ENCODE results near the gene TAMALIN. TPM values are rescaled to one million over a fixed set of nuclear protein-coding genes. Genes with fewer than 3 reads are reported as not detected.

TAMALIN gene
- total and polyA plus RNA-seq, 2 donors from 2014 or later, result 22.3 to 52.3 TPM

DNA sequence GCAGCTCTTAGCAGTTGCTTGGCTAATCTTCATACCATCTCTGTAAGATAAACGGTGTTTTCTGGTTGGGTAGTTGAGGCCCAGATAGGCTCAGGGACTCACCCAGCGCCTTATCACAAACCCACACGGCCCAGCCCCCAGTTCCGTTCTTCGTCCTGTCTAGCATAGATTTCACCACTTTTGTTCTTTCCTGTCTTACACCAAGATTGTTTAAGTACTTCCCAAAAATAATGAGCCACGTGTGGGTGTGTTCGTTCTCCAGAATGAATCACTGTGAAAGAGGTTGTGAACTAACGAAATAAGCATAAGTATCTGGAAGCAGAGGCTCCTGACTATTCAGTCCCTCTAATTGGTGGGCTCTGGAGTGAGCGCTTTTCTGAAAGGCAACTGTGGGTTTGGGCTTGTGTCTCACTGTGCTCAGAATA, 33.9 kb upstream of the TAMALIN start:
- intact Hi-C loops (cut with DNase I), result no loop called here
- TF ChIP-seq, protein P1, sequence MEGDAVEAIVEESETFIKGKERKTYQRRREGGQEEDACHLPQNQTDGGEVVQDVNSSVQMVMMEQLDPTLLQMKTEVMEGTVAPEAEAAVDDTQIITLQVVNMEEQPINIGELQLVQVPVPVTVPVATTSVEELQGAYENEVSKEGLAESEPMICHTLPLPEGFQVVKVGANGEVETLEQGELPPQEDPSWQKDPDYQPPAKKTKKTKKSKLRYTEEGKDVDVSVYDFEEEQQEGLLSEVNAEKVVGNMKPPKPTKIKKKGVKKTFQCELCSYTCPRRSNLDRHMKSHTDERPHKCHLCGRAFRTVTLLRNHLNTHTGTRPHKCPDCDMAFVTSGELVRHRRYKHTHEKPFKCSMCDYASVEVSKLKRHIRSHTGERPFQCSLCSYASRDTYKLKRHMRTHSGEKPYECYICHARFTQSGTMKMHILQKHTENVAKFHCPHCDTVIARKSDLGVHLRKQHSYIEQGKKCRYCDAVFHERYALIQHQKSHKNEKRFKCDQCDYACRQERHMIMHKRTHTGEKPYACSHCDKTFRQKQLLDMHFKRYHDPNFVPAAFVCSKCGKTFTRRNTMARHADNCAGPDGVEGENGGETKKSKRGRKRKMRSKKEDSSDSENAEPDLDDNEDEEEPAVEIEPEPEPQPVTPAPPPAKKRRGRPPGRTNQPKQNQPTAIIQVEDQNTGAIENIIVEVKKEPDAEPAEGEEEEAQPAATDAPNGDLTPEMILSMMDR (IDR thresholded peaks at IDR 0.05; ENCODE audit: borderline replicate concordance, extremely low read depth, insufficient read depth), result no peak
- H3K9me3 ChIP-seq (ENCODE audit: control insufficient read depth in 2 of 3, insufficient read depth in 1 of 3, low read length in 3 of 3), result no peaks in the 10 kb centered on the region
- peak overlapping the region in 1 of 3 donors; percentile 49 for H3K9ac ChIP-seq (ENCODE audit: low read length in 3 of 3)
- DNase-seq (peak in 1 of 5 donors; percentile 66), FAIRE-seq (no peak)
- peak overlapping the region in 1 of 3 donors; percentile 40 for H3K4me3 ChIP-seq (ENCODE audit: low read length in 3 of 3)
- H3K27ac ChIP-seq (ENCODE audit: low read depth in 2 of 2, low read length in 2 of 2), result peak overlapping the region; percentile 78 to 82
- H3K36me3 ChIP-seq (ENCODE audit: control insufficient read depth in 2 of 3, insufficient read depth in 3 of 3, low read length in 3 of 3), result peaks cover 0 to 6% (median 2%) of the 10 kb centered on the region in 3 donors
- peaks cover 13 to 76% (median 56%) of the 10 kb centered on the region in 3 donors for H3K4me1 ChIP-seq (ENCODE audit: control insufficient read depth in 2 of 3, insufficient read depth in 2 of 3, low read depth in 1 of 3, low read length in 3 of 3)
- no peaks in the 10 kb centered on the region for H3K27me3 ChIP-seq (ENCODE audit: control insufficient read depth, insufficient read depth, low read length)

DNA sequence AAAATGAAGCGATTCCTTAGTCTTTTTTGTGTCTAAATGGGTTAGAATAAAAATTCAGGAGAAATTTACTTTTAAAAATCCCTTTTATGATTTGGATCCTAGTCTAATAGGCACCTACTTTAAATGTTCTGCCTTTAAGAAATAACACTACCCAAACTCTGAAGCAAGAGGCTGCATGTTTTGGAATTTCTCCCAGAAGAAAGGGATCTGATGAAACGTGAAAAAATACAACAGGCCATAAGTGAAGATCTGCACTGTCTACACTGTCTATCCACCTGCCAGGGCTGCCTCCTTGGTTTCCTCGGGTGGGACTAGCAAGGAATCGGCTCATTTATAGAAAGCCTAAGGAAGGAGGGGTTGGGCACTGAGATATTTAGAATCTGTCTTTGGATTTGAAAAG, 33.2 kb upstream of the TAMALIN start:
- Histone ChIP-seq H3K4me1 (ENCODE audit: control insufficient read depth in 2 of 3, insufficient read depth in 2 of 3, low read depth in 1 of 3, low read length in 3 of 3) (peaks cover 17 to 76% (median 58%) of the 10 kb centered on the region in 3 donors), H3K27me3 (ENCODE audit: control insufficient read depth, insufficient read depth, low read length) (no peaks in the 10 kb centered on the region), H3K36me3 (ENCODE audit: control insufficient read depth in 2 of 3, insufficient read depth in 3 of 3, low read length in 3 of 3) (peaks cover 0 to 6% (median 2%) of the 10 kb centered on the region in 3 donors), H3K9ac (ENCODE audit: low read length in 3 of 3) (peak overlapping the region in 1 of 3 donors; percentile 49), H3K4me3 (ENCODE audit: low read length in 3 of 3) (no peak overlapping the region), H3K27ac (ENCODE audit: low read depth in 2 of 2, low read length in 2 of 2) (peak overlapping the region; percentile 78 to 82), H3K9me3 (ENCODE audit: control insufficient read depth in 2 of 3, insufficient read depth in 1 of 3, low read length in 3 of 3) (no peaks in the 10 kb centered on the region)
- DNase-seq (no peak), FAIRE-seq (no peak)
- TF ChIP-seq, protein P1 (IDR thresholded peaks at IDR 0.05; ENCODE audit: borderline replicate concordance, extremely low read depth, insufficient read depth), result no peak
- intact Hi-C loops (cut with DNase I), result no loop called here

DNA sequence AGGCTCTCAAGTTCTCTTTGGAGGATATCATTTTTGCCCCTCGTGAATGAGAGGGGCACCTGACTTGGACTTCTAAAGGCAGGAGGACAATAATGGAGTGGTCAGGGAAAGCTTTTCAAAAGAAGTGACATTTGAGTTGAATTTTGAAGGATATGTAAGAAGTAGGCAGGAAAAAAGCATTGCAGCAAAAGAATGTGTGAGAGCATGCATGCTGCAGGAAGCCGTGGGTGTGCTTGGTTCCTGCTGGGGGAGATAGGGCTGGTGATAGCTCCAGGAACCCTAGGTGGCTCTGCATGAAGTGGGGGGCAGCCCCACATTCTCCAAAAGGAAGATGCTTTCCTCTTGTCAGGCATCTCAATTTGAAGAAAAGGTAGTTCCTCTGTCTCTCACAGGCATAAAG, 32.1 kb upstream of the TAMALIN start:
- DNase-seq (no peak), FAIRE-seq (no peak)
- Histone ChIP-seq H3K9ac (ENCODE audit: low read length in 3 of 3) (no peak overlapping the region), H3K9me3 (ENCODE audit: control insufficient read depth in 2 of 3, insufficient read depth in 1 of 3, low read length in 3 of 3) (no peaks in the 10 kb centered on the region), H3K27ac (ENCODE audit: low read depth in 2 of 2, low read length in 2 of 2) (peak overlapping the region; percentile 78 to 82), H3K4me3 (ENCODE audit: low read length in 3 of 3) (no peak overlapping the region), H3K4me1 (ENCODE audit: control insufficient read depth in 2 of 3, insufficient read depth in 2 of 3, low read depth in 1 of 3, low read length in 3 of 3) (peaks cover 17 to 75% (median 59%) of the 10 kb centered on the region in 3 donors), H3K27me3 (ENCODE audit: control insufficient read depth, insufficient read depth, low read length) (no peaks in the 10 kb centered on the region), H3K36me3 (ENCODE audit: control insufficient read depth in 2 of 3, insufficient read depth in 3 of 3, low read length in 3 of 3) (peaks cover 0 to 6% (median 2%) of the 10 kb centered on the region in 3 donors)
- TF ChIP-seq, protein P1 (IDR thresholded peaks at IDR 0.05; ENCODE audit: borderline replicate concordance, extremely low read depth, insufficient read depth), result no peak
- intact Hi-C loops (cut with DNase I), result no loop called here

DNA sequence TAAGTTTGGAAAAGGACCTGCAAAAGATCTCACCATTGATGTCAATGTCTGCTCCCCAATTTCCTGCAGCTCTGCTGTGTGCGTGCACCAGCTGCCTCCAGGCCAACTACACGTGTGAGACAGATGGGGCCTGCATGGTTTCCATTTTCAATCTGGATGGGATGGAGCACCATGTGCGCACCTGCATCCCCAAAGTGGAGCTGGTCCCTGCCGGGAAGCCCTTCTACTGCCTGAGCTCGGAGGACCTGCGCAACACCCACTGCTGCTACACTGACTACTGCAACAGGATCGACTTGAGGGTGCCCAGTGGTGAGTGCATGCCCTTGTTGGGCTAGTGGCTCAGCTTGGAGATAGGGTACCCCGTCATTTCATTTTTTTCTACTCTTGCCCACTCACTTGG, 31.6 kb upstream of the TAMALIN start:
- intact Hi-C loops (cut with DNase I), result no loop called here
- peaks cover 0 to 6% (median 2%) of the 10 kb centered on the region in 3 donors for H3K36me3 ChIP-seq (ENCODE audit: control insufficient read depth in 2 of 3, insufficient read depth in 3 of 3, low read length in 3 of 3)
- DNase-seq, result no peak
- no peaks in the 10 kb centered on the region for H3K9me3 ChIP-seq (ENCODE audit: control insufficient read depth in 2 of 3, insufficient read depth in 1 of 3, low read length in 3 of 3)
- peaks cover 17 to 78% (median 56%) of the 10 kb centered on the region in 3 donors for H3K4me1 ChIP-seq (ENCODE audit: control insufficient read depth in 2 of 3, insufficient read depth in 2 of 3, low read depth in 1 of 3, low read length in 3 of 3)
- no peak for FAIRE-seq
- H3K27me3 ChIP-seq (ENCODE audit: control insufficient read depth, insufficient read depth, low read length), result no peaks in the 10 kb centered on the region
- no peak overlapping the region for H3K9ac ChIP-seq (ENCODE audit: low read length in 3 of 3)
- TF ChIP-seq, protein P1 (IDR thresholded peaks at IDR 0.05; ENCODE audit: borderline replicate concordance, extremely low read depth, insufficient read depth), result no peak
- H3K27ac ChIP-seq (ENCODE audit: low read depth in 2 of 2, low read length in 2 of 2), result peak overlapping the region; percentile 68 to 82
- no peak overlapping the region for H3K4me3 ChIP-seq (ENCODE audit: low read length in 3 of 3)
